A549 (cell line): ENCODE results near the gene HYAL3. TPM values are rescaled to one million over a fixed set of nuclear protein-coding genes. Genes with fewer than 3 reads are reported as not detected.

Experiments used
- ATAC-seq, 2 experiments: fragments of 200-7000 bp in 1 of 2; fragments of >200 bp in 1 of 2; cut with Nextera tagmentation in 1 of 2; cut with Tn5 transposase in 1 of 2; 3 replicates each; pipeline versions ENCODE4 v1.8.0 to v1.9.1; 2018 to 2020; ENCODE audit warnings: mild to moderate bottlenecking in 1 of 2, moderate library complexity in 1 of 2
- CTCF ChIA-PET: fragments of 300-600 bp; sonication (Branson Sonifier 250); formaldehyde crosslinking; extraction: SDS; loops from one replicate; lab custom pipeline; 2021; ENCODE audit warnings: antibody characterized with exemption, inconsistent platforms; lab: Yijun Ruan, JAX
- POLR2A ChIA-PET: fragments of 350-600 bp; formaldehyde crosslinking; extraction: SDS; loops from one replicate; lab custom pipeline; 2021; ENCODE audit warnings: antibody characterized with exemption, inconsistent platforms; lab: Yijun Ruan, JAX
- DNase-seq, 2 experiments: peaks; one replicate each; pipeline versions ENCODE4 v3.0.0 to v3.0.0-alpha.2; 2011 to 2016; ENCODE audit warnings: low read depth in 1 of 2, low spot score in 1 of 2
- FAIRE-seq: peaks from 2 replicates; lab custom pipeline; 2011; peaks lifted over from hg19 to GRCh38; lab: Jason Lieb, UNC
- H3K27ac ChIP-seq, 2 experiments: fragments of >200 bp; sonication (Bioruptor Twin); formaldehyde crosslinking; 3 replicates each; pipeline ENCODE4 v1.5.1; 2016 to 2017
- H3K4me1 ChIP-seq: fragments of >200 bp; sonication (Bioruptor Twin); formaldehyde crosslinking; 3 replicates; pipeline ENCODE4 v1.6.1; 2016
- H3K4me2 ChIP-seq: fragments of >200 bp; sonication (Bioruptor Twin); formaldehyde crosslinking; 3 replicates; pipeline ENCODE4 v1.6.1; 2016
- H3K4me3 ChIP-seq: fragments of >200 bp; sonication (Bioruptor Twin); formaldehyde crosslinking; 3 replicates; pipeline ENCODE4 v1.5.1; 2016
- H3K9me3 ChIP-seq: fragments of >200 bp; sonication (Bioruptor Twin); formaldehyde crosslinking; 3 replicates; pipeline ENCODE4 v1.6.1; 2016
- CEBPB ChIP-seq, 2 experiments: fragments of >200 bp in 1 of 2; sonication (Bioruptor Twin) in 1 of 2; formaldehyde crosslinking in 1 of 2; IDR thresholded peaks; 2 replicates each; pipeline ENCODE4 v1.6.1; 2012 to 2016
- CHD2 ChIP-seq: fragments of 150-350 bp; IDR thresholded peaks from 2 replicates; pipeline ENCODE4 v1.6.1; 2014; ENCODE audit warnings: low read length; ENCODE audit not compliant: partially characterized antibody
- EHMT2 ChIP-seq: fragments of 200-600 bp; sonication (generic); IDR thresholded peaks from 2 replicates; pipeline ENCODE4 v1.6.1; 2016; ENCODE audit warnings: antibody characterized with exemption, low read depth, mild to moderate bottlenecking, moderate library complexity
- ELK1 ChIP-seq: fragments of 150-350 bp; IDR thresholded peaks from 2 replicates; pipeline ENCODE4 v1.6.1; 2014; ENCODE audit warnings: low read depth, mild to moderate bottlenecking, low read length
- EP300 ChIP-seq, 2 experiments: fragments of >200 bp; sonication (Bioruptor Twin); formaldehyde crosslinking; IDR thresholded peaks; 2 replicates in 1 of 2; 3 replicates in 1 of 2; pipeline ENCODE4 v1.6.1; 2016 to 2017
- FOSB ChIP-seq: fragments of 250-450 bp; sonication (Bioruptor Pico); IDR thresholded peaks from 2 replicates; pipeline ENCODE4 v1.5.0; 2020; ENCODE audit warnings: mild to moderate bottlenecking, moderate library complexity
- GATA3 ChIP-seq: IDR thresholded peaks from 2 replicates; pipeline ENCODE4 v1.6.1; 2012; ENCODE audit warnings: borderline replicate concordance
- HMGXB4 ChIP-seq: fragments of 250-450 bp; sonication (Bioruptor Pico); IDR thresholded peaks from 2 replicates; pipeline ENCODE4 v1.5.0; 2021; ENCODE audit warnings: mild to moderate bottlenecking, moderate library complexity, borderline replicate concordance
- HOXA7 ChIP-seq: fragments of 250-450 bp; sonication (Bioruptor Pico); IDR thresholded peaks from 2 replicates; pipeline ENCODE4 v1.5.0; 2020; ENCODE audit warnings: mild to moderate bottlenecking, moderate library complexity
- HOXB13 ChIP-seq: fragments of 250-450 bp; sonication (Bioruptor Pico); IDR thresholded peaks from 2 replicates; pipeline ENCODE4 v1.5.0; 2020; ENCODE audit warnings: low read depth, mild to moderate bottlenecking, moderate library complexity
- HOXB5 ChIP-seq: fragments of 250-450 bp; sonication (Bioruptor Pico); IDR thresholded peaks from 2 replicates; pipeline ENCODE4 v1.5.0; 2020; ENCODE audit warnings: mild to moderate bottlenecking, moderate library complexity
- JUN ChIP-seq, 2 experiments: fragments of >200 bp; sonication (Bioruptor Twin); formaldehyde crosslinking; IDR thresholded peaks; 2 replicates in 1 of 2; 3 replicates in 1 of 2; pipeline ENCODE4 v1.6.1; 2016 to 2017
- KDM1A ChIP-seq: fragments of 200-600 bp; sonication (generic); IDR thresholded peaks from 2 replicates; pipeline ENCODE4 v1.6.1; 2016; ENCODE audit warnings: low read depth, mild to moderate bottlenecking
- KDM5A ChIP-seq: fragments of 200-600 bp; sonication (generic); IDR thresholded peaks from 2 replicates; pipeline ENCODE4 v1.6.1; 2016; ENCODE audit warnings: antibody characterized with exemption, mild to moderate bottlenecking
- MAFK ChIP-seq: fragments of 450-650 bp; IDR thresholded peaks from 2 replicates; pipeline ENCODE4 v1.6.1; 2014; ENCODE audit not compliant: partially characterized antibody
- NR3C1 ChIP-seq: fragments of >200 bp; sonication (Bioruptor Twin); formaldehyde crosslinking; IDR thresholded peaks from 3 replicates; pipeline ENCODE4 v1.6.1; 2017
- PHF8 ChIP-seq: fragments of 200-600 bp; sonication (generic); IDR thresholded peaks from 2 replicates; pipeline ENCODE4 v1.6.1; 2016; ENCODE audit warnings: low read depth, mild to moderate bottlenecking, antibody characterized with exemption, moderate library complexity, borderline replicate concordance
- POLR2A ChIP-seq: IDR thresholded peaks from 2 replicates; pipeline ENCODE4 v1.6.1; 2012; ENCODE audit warnings: mild to moderate bottlenecking, low read length
- RARB ChIP-seq: fragments of 250-450 bp; sonication (Bioruptor Pico); IDR thresholded peaks from 2 replicates; pipeline ENCODE4 v1.8.0; 2021; ENCODE audit warnings: mild to moderate bottlenecking, moderate library complexity
- SMC3 ChIP-seq: fragments of >200 bp; sonication (Bioruptor Twin); formaldehyde crosslinking; IDR thresholded peaks from 3 replicates; pipeline ENCODE4 v1.6.1; 2018; ENCODE audit warnings: inconsistent platforms
- SREBF2 ChIP-seq: fragments of 450-650 bp; IDR thresholded peaks from 2 replicates; pipeline ENCODE4 v1.6.1; 2014; ENCODE audit warnings: mild to moderate bottlenecking, moderate library complexity
- TFCP2L1 ChIP-seq: fragments of 250-450 bp; sonication (Bioruptor Pico); IDR thresholded peaks from 2 replicates; pipeline ENCODE4 v1.5.0; 2021; ENCODE audit warnings: mild to moderate bottlenecking
- TP53 ChIP-seq: fragments of 250-450 bp; sonication (Bioruptor Pico); IDR thresholded peaks from 2 replicates; pipeline ENCODE4 v1.5.0; 2021; ENCODE audit warnings: mild to moderate bottlenecking, moderate library complexity
- USF2 ChIP-seq: fragments of 450-650 bp; IDR thresholded peaks from 2 replicates; pipeline ENCODE4 v1.6.1; 2014; ENCODE audit warnings: antibody characterized with exemption
- ZNF302 ChIP-seq: fragments of 250-450 bp; sonication (Bioruptor Pico); IDR thresholded peaks from 2 replicates; pipeline ENCODE4 v1.9.0; 2021; ENCODE audit warnings: inconsistent platforms, mild to moderate bottlenecking, moderate library complexity
- WGBS: methylation state at CpG from one replicate; pipeline ENCODE4 v1.1.6; 2017; ENCODE audit errors: missing lambda C conversion rate; 5-methylcytosine and 5-hydroxymethylcytosine counted together
- polyA plus RNA-seq, 4 experiments: library from polyadenylated mRNA; depleted of rRNA in 3 of 4; stranded (reverse); fragments of >200 nt; fragmentation: RNase III in 1 of 4; extraction: RNeasy Plus Mini Kit Qiagen cat#74134 plus additional on column Dnase treatment in 1 of 4; gene quantifications; 2 replicates in 3 of 4; 3 replicates in 1 of 4; pipeline ENCODE4 v1.2.3, GENCODE V29; 2011 to 2017
- TF ChIP-seq, protein P1 (sequence below): fragments of >200 bp; sonication (Bioruptor Twin); formaldehyde crosslinking; IDR thresholded peaks from 2 replicates; pipeline ENCODE4 v1.6.1; 2016
- TF ChIP-seq, protein P2 (sequence below): fragments of 250-450 bp; sonication (Bioruptor Pico); IDR thresholded peaks from 2 replicates; pipeline ENCODE4 v1.5.0; 2020; ENCODE audit warnings: low read depth, mild to moderate bottlenecking, moderate library complexity
- TF ChIP-seq, protein P3 (sequence below): fragments of 200-600 bp; sonication (generic); IDR thresholded peaks from 2 replicates; pipeline ENCODE4 v1.6.1; 2016; ENCODE audit warnings: antibody characterized with exemption, mild to moderate bottlenecking, moderate library complexity

The HYAL3 gene
- polyA plus RNA-seq, 2 of the 4 experiments (the other 2 are of a cell fraction) = 3.0 to 5.0 TPM

DNA sequence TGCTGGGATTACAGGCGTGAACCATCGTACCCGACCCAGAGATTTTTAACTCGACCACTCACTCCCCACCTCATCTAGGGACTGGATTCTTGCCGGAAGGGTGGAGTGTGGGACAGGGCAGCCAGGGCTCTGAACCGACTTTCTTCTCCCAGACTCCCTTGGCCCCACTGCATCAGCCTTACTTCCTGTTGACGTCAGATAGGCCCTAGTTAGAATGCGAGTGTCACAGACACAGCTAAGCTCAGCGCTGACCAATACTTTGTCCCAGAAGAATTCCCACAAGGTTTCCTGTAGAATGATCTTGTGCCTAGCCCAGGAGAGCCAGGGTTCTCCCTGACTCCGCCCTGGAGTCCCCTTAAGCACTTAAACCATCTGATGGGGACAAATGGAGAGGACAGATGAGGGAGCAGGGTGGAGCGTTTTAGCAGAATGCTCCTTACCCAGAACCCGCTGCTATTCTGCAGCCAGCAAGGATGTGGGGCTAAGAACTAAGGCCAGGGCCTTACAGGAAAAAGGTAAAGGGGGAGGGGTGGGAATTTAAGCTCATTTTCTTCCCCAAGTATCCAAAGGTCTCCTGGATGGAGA, 34.6 kb upstream of the HYAL3 start:
- no peak overlapping the region for H3K27ac ChIP-seq
- H3K4me1 ChIP-seq = peaks cover 29% of the 10 kb centered on the region
- ChIA-PET POLR2A (no interaction called here), CTCF (interaction anchor here (0.6 to 6.2 kb wide), 3 partner anchors 11 to 38 kb away, joined by 3 to 56 read pairs (median 4); partner anchors contain the start of gene HYAL2)
- no peaks in the 10 kb centered on the region for H3K9me3 ChIP-seq
- no peak overlapping the region for H3K4me3 ChIP-seq
- H3K4me2 ChIP-seq = peak overlapping the region; percentile 97; the same call in 2 of the 3 replicates
- no peak for TF ChIP-seq HMGXB4 (CRISPR knock-in tag)
- no peak for TF ChIP-seq PHF8
- no peak for TF ChIP-seq EP300 (IDR thresholded peaks at IDR 0.05)
- TF ChIP-seq EHMT2 = no peak
- no peak for TF ChIP-seq KDM1A
- TF ChIP-seq, protein P1, sequence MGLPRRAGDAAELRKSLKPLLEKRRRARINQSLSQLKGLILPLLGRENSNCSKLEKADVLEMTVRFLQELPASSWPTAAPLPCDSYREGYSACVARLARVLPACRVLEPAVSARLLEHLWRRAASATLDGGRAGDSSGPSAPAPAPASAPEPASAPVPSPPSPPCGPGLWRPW = no peak
- TF ChIP-seq KDM5A = no peak
- no peak for TF ChIP-seq MAFK
- no peak for TF ChIP-seq JUN (IDR thresholded peaks at IDR 0.05)
- TF ChIP-seq, protein P2, sequence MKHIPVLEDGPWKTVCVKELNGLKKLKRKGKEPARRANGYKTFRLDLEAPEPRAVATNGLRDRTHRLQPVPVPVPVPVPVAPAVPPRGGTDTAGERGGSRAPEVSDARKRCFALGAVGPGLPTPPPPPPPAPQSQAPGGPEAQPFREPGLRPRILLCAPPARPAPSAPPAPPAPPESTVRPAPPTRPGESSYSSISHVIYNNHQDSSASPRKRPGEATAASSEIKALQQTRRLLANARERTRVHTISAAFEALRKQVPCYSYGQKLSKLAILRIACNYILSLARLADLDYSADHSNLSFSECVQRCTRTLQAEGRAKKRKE (CRISPR knock-in tag) = no peak
- TF ChIP-seq ZNF302 (CRISPR knock-in tag) = no peak
- TF ChIP-seq CHD2 = no peak
- no peak for TF ChIP-seq SMC3
- no peak for TF ChIP-seq NR3C1
- TF ChIP-seq GATA3 = no peak
- no peak for TF ChIP-seq HOXA7
- no peak for FAIRE-seq
- 88% methylated on average over 11 of the region's 12 CpGs for WGBS
- no peak for DNase-seq
- no peak for ATAC-seq

GRCh38 chr3:50331364-50331907, 32.2 kb upstream of the HYAL3 start:
- peaks cover 36% of the 10 kb centered on the region for H3K4me1 ChIP-seq
- FAIRE-seq (no peak), ATAC-seq (no peak), DNase-seq (no peak)
- no peak overlapping the region for H3K4me3 ChIP-seq
- no peaks in the 10 kb centered on the region for H3K9me3 ChIP-seq
- no peak overlapping the region for H3K4me2 ChIP-seq
- ChIA-PET POLR2A (no interaction called here), CTCF (interaction anchor here (1.5 to 6.2 kb wide), 2 partner anchors 9 to 137 kb away, joined by 3 to 56 read pairs; partner anchors contain the start of gene HYAL2)
- WGBS = 90% methylated on average over 5 of the region's 19 CpGs
- no peak overlapping the region for H3K27ac ChIP-seq
- no peak for TF ChIP-seq TP53 (CRISPR knock-in tag)
- TF ChIP-seq HOXB5 (CRISPR knock-in tag) = no peak
- TF ChIP-seq, protein P3, sequence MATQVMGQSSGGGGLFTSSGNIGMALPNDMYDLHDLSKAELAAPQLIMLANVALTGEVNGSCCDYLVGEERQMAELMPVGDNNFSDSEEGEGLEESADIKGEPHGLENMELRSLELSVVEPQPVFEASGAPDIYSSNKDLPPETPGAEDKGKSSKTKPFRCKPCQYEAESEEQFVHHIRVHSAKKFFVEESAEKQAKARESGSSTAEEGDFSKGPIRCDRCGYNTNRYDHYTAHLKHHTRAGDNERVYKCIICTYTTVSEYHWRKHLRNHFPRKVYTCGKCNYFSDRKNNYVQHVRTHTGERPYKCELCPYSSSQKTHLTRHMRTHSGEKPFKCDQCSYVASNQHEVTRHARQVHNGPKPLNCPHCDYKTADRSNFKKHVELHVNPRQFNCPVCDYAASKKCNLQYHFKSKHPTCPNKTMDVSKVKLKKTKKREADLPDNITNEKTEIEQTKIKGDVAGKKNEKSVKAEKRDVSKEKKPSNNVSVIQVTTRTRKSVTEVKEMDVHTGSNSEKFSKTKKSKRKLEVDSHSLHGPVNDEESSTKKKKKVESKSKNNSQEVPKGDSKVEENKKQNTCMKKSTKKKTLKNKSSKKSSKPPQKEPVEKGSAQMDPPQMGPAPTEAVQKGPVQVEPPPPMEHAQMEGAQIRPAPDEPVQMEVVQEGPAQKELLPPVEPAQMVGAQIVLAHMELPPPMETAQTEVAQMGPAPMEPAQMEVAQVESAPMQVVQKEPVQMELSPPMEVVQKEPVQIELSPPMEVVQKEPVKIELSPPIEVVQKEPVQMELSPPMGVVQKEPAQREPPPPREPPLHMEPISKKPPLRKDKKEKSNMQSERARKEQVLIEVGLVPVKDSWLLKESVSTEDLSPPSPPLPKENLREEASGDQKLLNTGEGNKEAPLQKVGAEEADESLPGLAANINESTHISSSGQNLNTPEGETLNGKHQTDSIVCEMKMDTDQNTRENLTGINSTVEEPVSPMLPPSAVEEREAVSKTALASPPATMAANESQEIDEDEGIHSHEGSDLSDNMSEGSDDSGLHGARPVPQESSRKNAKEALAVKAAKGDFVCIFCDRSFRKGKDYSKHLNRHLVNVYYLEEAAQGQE = no peak
- TF ChIP-seq EP300 (IDR thresholded peaks at IDR 0.05) = no peak
- TF ChIP-seq HOXB13 (CRISPR knock-in tag) = no peak
- TF ChIP-seq RARB = no peak
- no peak for TF ChIP-seq TFCP2L1 (CRISPR knock-in tag)
- TF ChIP-seq SREBF2 = no peak
- TF ChIP-seq, protein P2 (CRISPR knock-in tag) = no peak
- no peak for TF ChIP-seq POLR2A
- TF ChIP-seq CEBPB (IDR thresholded peaks at IDR 0.05) = no peak
- TF ChIP-seq SMC3 = no peak
- TF ChIP-seq FOSB (CRISPR knock-in tag) = no peak
- no peak for TF ChIP-seq ELK1
- no peak for TF ChIP-seq USF2
- no peak for TF ChIP-seq JUN (IDR thresholded peaks at IDR 0.05)
